ENCODE data around the gene CCDC88A. TPM values are rescaled to one million over a fixed set of nuclear protein-coding genes. Genes with fewer than 3 reads are reported as not detected.

Gene CCDC88A
- total and polyA plus RNA-seq, 2 donors (not counting 3 experiments of a cell fraction or from before 2014, with no cell fraction given): 21.1 to 77.4 TPM

DNA sequence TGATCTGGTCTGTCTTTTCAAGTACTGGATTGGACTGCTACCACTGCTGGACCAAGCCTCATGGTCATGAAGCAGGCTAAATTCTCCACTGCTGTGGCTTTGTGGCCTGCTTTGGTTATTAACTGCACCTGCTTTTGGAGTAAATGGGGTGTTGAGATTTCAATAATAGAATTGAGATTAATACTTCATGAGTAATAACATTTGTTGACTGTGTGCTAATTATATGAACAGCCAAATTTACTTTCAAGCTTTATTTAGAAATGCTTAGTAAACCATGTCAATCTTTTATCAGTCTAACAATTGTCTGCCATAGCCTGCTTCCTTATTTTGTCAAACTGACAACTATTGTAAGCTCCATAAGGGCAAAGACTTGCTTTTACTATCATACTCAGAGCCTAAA is 123.3 kb downstream of the CCDC88A start:
- Histone ChIP-seq H3K27ac (ENCODE audit: insufficient read depth, low read depth, low read length) (no peak overlapping the region), H2AFZ (ENCODE audit: low read depth, low read length) (no peak overlapping the region), H4K20me1 (replicated peaks; ENCODE audit: control insufficient read depth, extremely low read depth, insufficient read depth, low read length) (no peaks in the 10 kb centered on the region), H3K4me3 (replicated peaks in 1 of 3; ENCODE audit: insufficient read depth in 1 of 3, low read depth in 1 of 3, low read length in 3 of 3) (no peak overlapping the region), H3K4me2 (ENCODE audit: insufficient read depth, low read length) (no peak overlapping the region), H3K9ac (replicated peaks; ENCODE audit: extremely low read depth, insufficient read depth, low read length) (no peak overlapping the region), H3K27me3 (ENCODE audit: control insufficient read depth in 2 of 2, insufficient read depth in 2 of 2, low read length in 2 of 2) (no peaks in the 10 kb centered on the region), H3K4me1 (ENCODE audit: control insufficient read depth, extremely low read depth, insufficient read depth, low read length) (no peaks in the 10 kb centered on the region), H3K9me3 (replicated peaks; ENCODE audit: control insufficient read depth, insufficient read depth, low read length) (no peaks in the 10 kb centered on the region), H3K36me3 (ENCODE audit: control insufficient read depth in 2 of 2, extremely low read depth in 1 of 2, insufficient read depth in 2 of 2, low read length in 2 of 2) (peaks cover 7 to 9% of the 10 kb centered on the region in 2 experiments), H3K79me2 (ENCODE audit: control insufficient read depth, insufficient read depth, low read length) (no peaks in the 10 kb centered on the region), H3K9me1 (replicated peaks; ENCODE audit: control insufficient read depth, extremely low read depth, insufficient read depth, low read length) (no peaks in the 10 kb centered on the region)
- CTCF ChIA-PET: interaction anchor here (0.6 to 1.3 kb wide), 3 partner anchors 14 to 277 kb away, joined by 3 to 5 read pairs (median 5); no protein-coding TSS in a partner anchor
- intact Hi-C loops (cut with micrococcal nuclease) (no loop called here), dilution Hi-C loops (cut with MboI; ENCODE audit: extremely low pct_ligation_motif_present, low sequenced_read_pairs) (no loop called here)
- DNase-seq (ENCODE audit: low read depth, low spot score) (no peak), FAIRE-seq (no peak)
- POLR2A ChIA-PET: no interaction called here
- no TSS peak for BruUV-seq (replicated peaks)
- TF ChIP-seq FOS (IDR thresholded peaks at IDR 0.05; ENCODE audit: borderline replicate concordance, insufficient read depth, low read length): no peak
- TF ChIP-seq, protein P1, sequence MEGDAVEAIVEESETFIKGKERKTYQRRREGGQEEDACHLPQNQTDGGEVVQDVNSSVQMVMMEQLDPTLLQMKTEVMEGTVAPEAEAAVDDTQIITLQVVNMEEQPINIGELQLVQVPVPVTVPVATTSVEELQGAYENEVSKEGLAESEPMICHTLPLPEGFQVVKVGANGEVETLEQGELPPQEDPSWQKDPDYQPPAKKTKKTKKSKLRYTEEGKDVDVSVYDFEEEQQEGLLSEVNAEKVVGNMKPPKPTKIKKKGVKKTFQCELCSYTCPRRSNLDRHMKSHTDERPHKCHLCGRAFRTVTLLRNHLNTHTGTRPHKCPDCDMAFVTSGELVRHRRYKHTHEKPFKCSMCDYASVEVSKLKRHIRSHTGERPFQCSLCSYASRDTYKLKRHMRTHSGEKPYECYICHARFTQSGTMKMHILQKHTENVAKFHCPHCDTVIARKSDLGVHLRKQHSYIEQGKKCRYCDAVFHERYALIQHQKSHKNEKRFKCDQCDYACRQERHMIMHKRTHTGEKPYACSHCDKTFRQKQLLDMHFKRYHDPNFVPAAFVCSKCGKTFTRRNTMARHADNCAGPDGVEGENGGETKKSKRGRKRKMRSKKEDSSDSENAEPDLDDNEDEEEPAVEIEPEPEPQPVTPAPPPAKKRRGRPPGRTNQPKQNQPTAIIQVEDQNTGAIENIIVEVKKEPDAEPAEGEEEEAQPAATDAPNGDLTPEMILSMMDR (IDR thresholded peaks at IDR 0.05; ENCODE audit: extremely low read depth in 1 of 2, insufficient read depth in 1 of 2, low read depth in 1 of 2, low read length in 2 of 2): no peak
- no peak for TF ChIP-seq POLR2A (IDR thresholded peaks at IDR 0.05; ENCODE audit: low read depth, low read length)
- TF ChIP-seq POLR2AphosphoS5 (IDR thresholded peaks at IDR 0.05; ENCODE audit: insufficient read depth, low read depth, low read length): no peak
- no peak for TF ChIP-seq JUN (IDR thresholded peaks at IDR 0.05; ENCODE audit: borderline replicate concordance, insufficient read depth, insufficient read length, low read depth)
- TF ChIP-seq MAX (IDR thresholded peaks at IDR 0.05; ENCODE audit: insufficient read depth, insufficient read length): no peak
- no peak for TF ChIP-seq GATA2 (IDR thresholded peaks at IDR 0.05; ENCODE audit: insufficient read depth, insufficient read length, low read depth, low read length)
- TF ChIP-seq MYC (IDR thresholded peaks at IDR 0.05; ENCODE audit: low read depth, low read length): no peak
- no peak for TF ChIP-seq EZH2 (IDR thresholded peaks at IDR 0.05; ENCODE audit: borderline replicate concordance, low read depth, low read length, severe bottlenecking)

All from endothelial cell of umbilical vein (primary cell).